ENCODE data around the gene INTS12.

Gene INTS12

GRCh38 chr4:105686571-105686970 lies 21.9 kb downstream of the INTS12 start:
- Histone ChIP-seq H3K4me3 (ENCODE audit: low read length in 2 of 2) (no peak overlapping the region), H3K36me3 (ENCODE audit: control insufficient read depth in 2 of 2, insufficient read depth in 2 of 2, low read length in 2 of 2) (peaks cover 15 to 19% of the 10 kb centered on the region in 2 donors), H3K9me3 (ENCODE audit: control insufficient read depth in 2 of 2, low read length in 2 of 2) (no peaks in the 10 kb centered on the region), H3K9ac (ENCODE audit: low read length in 2 of 2) (no peak overlapping the region), H3K27ac (ENCODE audit: low read length) (no peak overlapping the region), H3K27me3 (ENCODE audit: control insufficient read depth in 1 of 2, insufficient read depth in 2 of 2, low read length in 2 of 2) (no peaks in the 10 kb centered on the region), H3K4me1 (ENCODE audit: control insufficient read depth, insufficient read depth, low read length) (no peaks in the 10 kb centered on the region)

GRCh38 chr4:105683038-105683437 lies 25.5 kb downstream of the INTS12 start:
- Histone ChIP-seq H3K27ac (ENCODE audit: low read length) (no peak overlapping the region), H3K27me3 (ENCODE audit: control insufficient read depth in 1 of 2, insufficient read depth in 2 of 2, low read length in 2 of 2) (no peaks in the 10 kb centered on the region), H3K36me3 (ENCODE audit: control insufficient read depth in 2 of 2, insufficient read depth in 2 of 2, low read length in 2 of 2) (peaks cover 4 to 9% of the 10 kb centered on the region in 2 donors), H3K4me1 (ENCODE audit: control insufficient read depth, insufficient read depth, low read length) (no peaks in the 10 kb centered on the region), H3K9ac (ENCODE audit: low read length in 2 of 2) (no peak overlapping the region), H3K4me3 (ENCODE audit: low read length in 2 of 2) (no peak overlapping the region), H3K9me3 (ENCODE audit: control insufficient read depth in 2 of 2, low read length in 2 of 2) (no peaks in the 10 kb centered on the region)

DNA sequence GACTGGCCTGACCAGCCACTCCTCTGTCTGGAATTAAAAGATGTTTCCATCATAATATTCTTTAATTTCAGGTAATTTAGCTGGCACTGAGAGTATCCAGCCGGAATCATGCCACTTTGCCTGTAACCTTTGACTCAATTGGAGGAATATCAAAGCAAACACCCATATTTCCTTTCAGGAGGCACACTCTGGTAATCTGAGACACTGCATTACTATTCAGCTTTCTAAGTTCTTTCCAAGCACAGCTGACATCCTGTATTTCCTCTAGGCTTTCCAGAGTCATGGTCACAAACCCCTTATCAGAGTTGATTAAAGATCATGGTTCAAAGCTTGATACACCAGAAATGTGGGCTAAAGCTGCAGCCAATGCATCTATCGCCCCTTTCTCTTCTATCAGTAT lies 29.3 kb downstream of the INTS12 start:
- Histone ChIP-seq H3K4me3 (ENCODE audit: low read length in 2 of 2) (no peak overlapping the region), H3K4me1 (ENCODE audit: control insufficient read depth, insufficient read depth, low read length) (no peaks in the 10 kb centered on the region), H3K36me3 (ENCODE audit: control insufficient read depth in 2 of 2, insufficient read depth in 2 of 2, low read length in 2 of 2) (peaks cover 4 to 8% of the 10 kb centered on the region in 2 donors), H3K9ac (ENCODE audit: low read length in 2 of 2) (no peak overlapping the region), H3K27me3 (ENCODE audit: control insufficient read depth in 1 of 2, insufficient read depth in 2 of 2, low read length in 2 of 2) (no peaks in the 10 kb centered on the region), H3K27ac (ENCODE audit: low read length) (no peak overlapping the region), H3K9me3 (ENCODE audit: control insufficient read depth in 2 of 2, low read length in 2 of 2) (no peaks in the 10 kb centered on the region)

DNA sequence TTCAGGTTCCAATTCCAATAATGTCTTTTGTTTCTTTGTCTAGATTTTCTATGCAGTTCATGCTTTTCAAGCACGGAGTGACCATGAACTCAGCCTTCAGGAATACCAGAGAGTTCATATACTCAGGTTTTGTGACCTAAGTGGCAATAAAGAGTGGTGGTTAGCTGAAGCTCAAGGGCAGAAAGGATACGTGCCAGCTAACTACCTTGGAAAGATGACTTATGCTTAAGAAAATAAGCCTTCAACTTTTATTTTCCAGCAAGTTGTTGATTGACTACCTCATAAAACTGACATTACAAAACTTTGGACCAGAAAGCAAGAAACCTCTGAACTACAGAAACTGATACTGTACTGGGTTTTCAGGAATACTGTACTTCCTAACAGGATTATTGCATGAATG lies 30.8 kb downstream of the INTS12 start:
- H3K27me3 ChIP-seq (ENCODE audit: control insufficient read depth in 1 of 2, insufficient read depth in 2 of 2, low read length in 2 of 2), result no peaks in the 10 kb centered on the region
- no peak overlapping the region for H3K27ac ChIP-seq (ENCODE audit: low read length)
- peaks cover under 1 to 2% of the 10 kb centered on the region in 2 donors for H3K36me3 ChIP-seq (ENCODE audit: control insufficient read depth in 2 of 2, insufficient read depth in 2 of 2, low read length in 2 of 2)
- H3K4me3 ChIP-seq (ENCODE audit: low read length in 2 of 2), result no peak overlapping the region
- no peaks in the 10 kb centered on the region for H3K4me1 ChIP-seq (ENCODE audit: control insufficient read depth, insufficient read depth, low read length)
- H3K9me3 ChIP-seq (ENCODE audit: control insufficient read depth in 2 of 2, low read length in 2 of 2), result no peaks in the 10 kb centered on the region
- H3K9ac ChIP-seq (ENCODE audit: low read length in 2 of 2), result no peak overlapping the region

DNA sequence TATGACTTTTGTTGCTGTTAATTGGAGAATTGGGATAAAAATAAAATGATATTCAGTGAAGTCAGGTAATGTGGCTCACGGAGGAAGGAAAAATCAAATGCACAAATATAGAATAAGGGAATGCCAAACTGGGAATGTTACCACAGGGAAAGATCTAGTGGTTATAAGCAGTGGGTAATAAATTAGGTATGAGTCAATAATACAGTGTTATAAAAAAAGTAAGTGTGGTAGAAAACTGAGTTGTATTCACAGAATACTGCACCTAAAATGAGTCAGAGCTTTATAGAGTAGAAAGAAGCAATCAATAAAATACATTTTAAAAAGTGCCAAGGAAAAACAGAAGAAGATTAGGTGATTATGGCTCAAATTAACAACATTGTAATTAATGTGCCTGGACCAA lies 34.5 kb downstream of the INTS12 start:
- Histone ChIP-seq H3K27me3 (ENCODE audit: control insufficient read depth in 1 of 2, insufficient read depth in 2 of 2, low read length in 2 of 2) (no peaks in the 10 kb centered on the region), H3K9ac (ENCODE audit: low read length in 2 of 2) (no peak overlapping the region), H3K4me3 (ENCODE audit: low read length in 2 of 2) (no peak overlapping the region), H3K4me1 (ENCODE audit: control insufficient read depth, insufficient read depth, low read length) (no peaks in the 10 kb centered on the region), H3K27ac (ENCODE audit: low read length) (no peak overlapping the region), H3K36me3 (ENCODE audit: control insufficient read depth in 2 of 2, insufficient read depth in 2 of 2, low read length in 2 of 2) (no peaks in the 10 kb centered on the region), H3K9me3 (ENCODE audit: control insufficient read depth in 2 of 2, low read length in 2 of 2) (no peaks in the 10 kb centered on the region)

- Histone ChIP-seq H3K27me3 (ENCODE audit: control insufficient read depth in 1 of 2, insufficient read depth in 2 of 2, low read length in 2 of 2) (no peaks in the 10 kb centered on the region), H3K9me3 (ENCODE audit: control insufficient read depth in 2 of 2, low read length in 2 of 2) (no peaks in the 10 kb centered on the region), H3K4me1 (ENCODE audit: control insufficient read depth, insufficient read depth, low read length) (no peaks in the 10 kb centered on the region), H3K4me3 (ENCODE audit: low read length in 2 of 2) (no peak overlapping the region), H3K36me3 (ENCODE audit: control insufficient read depth in 2 of 2, insufficient read depth in 2 of 2, low read length in 2 of 2) (no peaks in the 10 kb centered on the region), H3K27ac (ENCODE audit: low read length) (no peak overlapping the region), H3K9ac (ENCODE audit: low read length in 2 of 2) (no peak overlapping the region)
These were observed 37.2 kb downstream of the INTS12 start for GRCh38 chr4:105671301-105671700.

DNA sequence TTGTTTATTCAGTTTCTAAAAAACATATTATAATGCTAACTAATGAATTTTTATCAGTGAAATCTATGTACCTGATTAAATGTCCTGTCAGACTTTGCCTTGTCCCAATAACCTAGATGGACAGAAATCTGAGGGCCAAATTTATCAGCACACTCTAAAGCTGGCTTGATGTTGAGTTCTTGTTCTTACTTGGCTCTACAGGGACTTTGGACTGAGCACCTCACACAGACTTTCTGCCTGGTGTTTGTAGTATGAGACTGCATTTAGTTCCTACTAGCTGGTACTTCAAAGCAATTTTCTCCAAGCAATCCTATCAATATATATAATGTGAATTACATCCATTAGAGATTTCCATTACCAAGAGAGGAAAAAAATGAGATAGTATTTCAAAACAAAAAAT lies 37.8 kb downstream of the INTS12 start:
- Histone ChIP-seq H3K4me1 (ENCODE audit: control insufficient read depth, insufficient read depth, low read length) (no peaks in the 10 kb centered on the region), H3K4me3 (ENCODE audit: low read length in 2 of 2) (no peak overlapping the region), H3K27ac (ENCODE audit: low read length) (no peak overlapping the region), H3K27me3 (ENCODE audit: control insufficient read depth in 1 of 2, insufficient read depth in 2 of 2, low read length in 2 of 2) (no peaks in the 10 kb centered on the region), H3K9ac (ENCODE audit: low read length in 2 of 2) (no peak overlapping the region), H3K9me3 (ENCODE audit: control insufficient read depth in 2 of 2, low read length in 2 of 2) (no peaks in the 10 kb centered on the region), H3K36me3 (ENCODE audit: control insufficient read depth in 2 of 2, insufficient read depth in 2 of 2, low read length in 2 of 2) (no peaks in the 10 kb centered on the region)

GRCh38 chr4:105666693-105667092 lies 41.8 kb downstream of the INTS12 start:
- H3K4me1 ChIP-seq (ENCODE audit: control insufficient read depth, insufficient read depth, low read length), result no peaks in the 10 kb centered on the region
- no peak overlapping the region for H3K4me3 ChIP-seq (ENCODE audit: low read length in 2 of 2)
- H3K9ac ChIP-seq (ENCODE audit: low read length in 2 of 2), result no peak overlapping the region
- H3K9me3 ChIP-seq (ENCODE audit: control insufficient read depth in 2 of 2, low read length in 2 of 2), result no peaks in the 10 kb centered on the region
- H3K36me3 ChIP-seq (ENCODE audit: control insufficient read depth in 2 of 2, insufficient read depth in 2 of 2, low read length in 2 of 2), result no peaks in the 10 kb centered on the region
- no peak overlapping the region for H3K27ac ChIP-seq (ENCODE audit: low read length)
- no peaks in the 10 kb centered on the region for H3K27me3 ChIP-seq (ENCODE audit: control insufficient read depth in 1 of 2, insufficient read depth in 2 of 2, low read length in 2 of 2)

DNA sequence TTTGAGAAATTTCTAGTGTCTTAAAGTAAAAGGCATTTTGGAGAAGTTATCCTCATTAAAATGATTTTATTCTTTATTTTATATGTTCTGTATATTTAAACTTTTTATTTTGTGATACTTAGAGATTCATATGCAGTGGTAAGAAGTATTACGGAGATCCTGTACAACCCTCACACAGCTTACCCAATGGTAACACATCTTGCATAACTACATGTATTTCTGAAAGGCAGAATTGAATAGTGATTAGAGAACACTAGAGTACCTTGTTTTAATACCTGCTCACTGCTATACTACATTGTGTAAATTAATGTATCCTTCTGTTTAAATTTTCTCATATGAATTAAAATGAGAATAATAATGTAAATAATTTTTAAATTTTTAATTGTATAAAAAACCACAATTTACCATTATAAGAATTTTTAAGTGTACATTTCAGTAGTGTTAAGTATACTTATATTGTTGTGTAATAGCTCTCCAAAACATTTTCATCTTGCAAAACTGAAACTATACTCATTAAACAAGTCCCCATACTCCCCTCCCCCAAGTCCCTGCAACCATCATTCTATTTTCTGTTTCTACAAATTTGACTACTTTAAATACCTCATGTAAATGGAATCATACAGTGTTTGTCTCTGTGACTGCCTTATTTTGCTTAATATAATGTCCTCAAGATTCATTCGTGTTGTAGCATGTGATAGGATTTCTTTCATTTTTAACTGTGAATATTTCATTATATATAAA lies 45.4 kb downstream of the INTS12 start:
- Histone ChIP-seq H3K36me3 (ENCODE audit: control insufficient read depth in 2 of 2, insufficient read depth in 2 of 2, low read length in 2 of 2) (no peaks in the 10 kb centered on the region), H3K4me3 (ENCODE audit: low read length in 2 of 2) (no peak overlapping the region), H3K27ac (ENCODE audit: low read length) (no peak overlapping the region), H3K4me1 (ENCODE audit: control insufficient read depth, insufficient read depth, low read length) (no peaks in the 10 kb centered on the region), H3K27me3 (ENCODE audit: control insufficient read depth in 1 of 2, insufficient read depth in 2 of 2, low read length in 2 of 2) (no peaks in the 10 kb centered on the region), H3K9me3 (ENCODE audit: control insufficient read depth in 2 of 2, low read length in 2 of 2) (no peaks in the 10 kb centered on the region), H3K9ac (ENCODE audit: low read length in 2 of 2) (no peak overlapping the region)

- no peak overlapping the region for H3K4me3 ChIP-seq (ENCODE audit: low read length in 2 of 2)
- no peaks in the 10 kb centered on the region for H3K9me3 ChIP-seq (ENCODE audit: control insufficient read depth in 2 of 2, low read length in 2 of 2)
- no peaks in the 10 kb centered on the region for H3K4me1 ChIP-seq (ENCODE audit: control insufficient read depth, insufficient read depth, low read length)
- no peaks in the 10 kb centered on the region for H3K36me3 ChIP-seq (ENCODE audit: control insufficient read depth in 2 of 2, insufficient read depth in 2 of 2, low read length in 2 of 2)
- no peak overlapping the region for H3K27ac ChIP-seq (ENCODE audit: low read length)
- no peak overlapping the region for H3K9ac ChIP-seq (ENCODE audit: low read length in 2 of 2)
- H3K27me3 ChIP-seq (ENCODE audit: control insufficient read depth in 1 of 2, insufficient read depth in 2 of 2, low read length in 2 of 2), result no peaks in the 10 kb centered on the region
These were observed 47.5 kb downstream of the INTS12 start for GRCh38 chr4:105661028-105661427.

- H3K9ac ChIP-seq (ENCODE audit: low read length in 2 of 2), result no peak overlapping the region
- no peak overlapping the region for H3K27ac ChIP-seq (ENCODE audit: low read length)
- H3K9me3 ChIP-seq (ENCODE audit: control insufficient read depth in 2 of 2, low read length in 2 of 2), result no peaks in the 10 kb centered on the region
- no peak overlapping the region for H3K4me3 ChIP-seq (ENCODE audit: low read length in 2 of 2)
- no peaks in the 10 kb centered on the region for H3K4me1 ChIP-seq (ENCODE audit: control insufficient read depth, insufficient read depth, low read length)
- no peaks in the 10 kb centered on the region for H3K27me3 ChIP-seq (ENCODE audit: control insufficient read depth in 1 of 2, insufficient read depth in 2 of 2, low read length in 2 of 2)
- no peaks in the 10 kb centered on the region for H3K36me3 ChIP-seq (ENCODE audit: control insufficient read depth in 2 of 2, insufficient read depth in 2 of 2, low read length in 2 of 2)
These were observed 49.3 kb downstream of the INTS12 start for GRCh38 chr4:105659190-105659589.
